K562 (cell line): ENCODE results near the gene DENND1A. TPM values are rescaled to one million over a fixed set of nuclear protein-coding genes. Genes with fewer than 3 reads are reported as not detected.

ENCODE experiments used
- ATAC-seq: fragments of 200-7000 bp; cut with Tn5 transposase; 3 replicates; pipeline ENCODE4 v1.9.1; 2020; ENCODE audit warnings: moderate library complexity
- BruUV-seq: library from RNA; stranded (reverse); fragments of 400-500 nt; replicated peaks from 2 replicates; lab custom pipeline; 2021; lab: Mats Ljungman, UMichigan
- CTCF ChIA-PET: fragments of 300-600 bp; formaldehyde crosslinking; extraction: SDS; loops from one replicate; lab custom pipeline; 2021; ENCODE audit warnings: low intra/inter-chr PET ratio; lab: Yijun Ruan, JAX
- POLR2A ChIA-PET: fragments of 300-600, 350-650 bp; sonication (Branson Sonifier 250); formaldehyde crosslinking; extraction: SDS; loops from one replicate; lab custom pipeline; 2021; ENCODE audit warnings: antibody characterized with exemption, inconsistent platforms; lab: Yijun Ruan, JAX
- DNase-seq, 4 experiments: peaks; one replicate each; pipeline versions ENCODE4 v3.0.0 to v3.0.0-alpha.2; 2011 to 2018; ENCODE audit warnings: low spot score in 3 of 4, mixed read lengths in 3 of 4; ENCODE audit errors: extremely low read depth in 1 of 4
- FAIRE-seq: peaks from 2 replicates; lab custom pipeline; 2011; peaks lifted over from hg19 to GRCh38; lab: Jason Lieb, UNC
- H2AFZ ChIP-seq: 2 replicates; pipeline ENCODE4 v1.6.0; 2011; ENCODE audit warnings: low read depth, low read length, control low read depth, inconsistent platforms
- H3K27ac ChIP-seq: fragments of 200-600 bp; 3 replicates; pipeline ENCODE4 v1.8.0; 2011; ENCODE audit warnings: low read depth, mild to moderate bottlenecking, control low read depth, inconsistent platforms, low read length, moderate library complexity, mixed read lengths; ENCODE audit errors: extremely low read depth
- H3K27me3 ChIP-seq, 2 experiments: fragments of 300-600 bp in 1 of 2; 2 replicates in 1 of 2; 3 replicates in 1 of 2; pipeline versions ENCODE4 v1.6.0 to v1.8.0; 2011; ENCODE audit warnings: inconsistent platforms in 2 of 2, low read length in 2 of 2, mild to moderate bottlenecking in 1 of 2, mixed read lengths in 1 of 2, moderate library complexity in 1 of 2; ENCODE audit not compliant: control insufficient read depth in 2 of 2, insufficient read depth in 2 of 2
- H3K36me3 ChIP-seq: fragments of 300-600 bp; 3 replicates; pipeline ENCODE4 v1.8.0; 2011; ENCODE audit warnings: mild to moderate bottlenecking, low read length, inconsistent platforms; ENCODE audit not compliant: control insufficient read depth, insufficient read depth
- H3K4me1 ChIP-seq, 2 experiments: fragments of 200-600 bp in 1 of 2; replicated peaks in 1 of 2; 2 replicates in 1 of 2; 3 replicates in 1 of 2; pipeline versions ENCODE4 v1.5.1 to v1.8.0; 2011; ENCODE audit warnings: inconsistent platforms in 2 of 2, low read length in 2 of 2, mild to moderate bottlenecking in 1 of 2, mixed read lengths in 1 of 2, moderate library complexity in 1 of 2; ENCODE audit not compliant: control insufficient read depth in 2 of 2, insufficient read depth in 2 of 2
- H3K4me2 ChIP-seq: 2 replicates; pipeline ENCODE4 v1.6.1; 2011; ENCODE audit warnings: low read length, control low read depth, inconsistent platforms, mixed read lengths; ENCODE audit not compliant: insufficient read depth
- H3K4me3 ChIP-seq: fragments of 200-600 bp; sonication (generic), shearing (Covaris generic); 2 replicates; pipeline ENCODE4 v1.5.1; 2016; ENCODE audit warnings: control low read depth, inconsistent platforms
- H3K79me2 ChIP-seq: fragments of 200-600 bp; 3 replicates; pipeline ENCODE4 v1.8.0; 2011; ENCODE audit warnings: low read length, inconsistent platforms; ENCODE audit not compliant: control insufficient read depth, insufficient read depth
- H3K9ac ChIP-seq, 2 experiments: 2 replicates each; pipeline versions ENCODE4 v1.6.0 to v1.6.1; 2011; ENCODE audit warnings: low read depth in 2 of 2, low read length in 2 of 2, control low read depth in 1 of 2, inconsistent platforms in 1 of 2, mild to moderate bottlenecking in 1 of 2, mixed read lengths in 1 of 2; ENCODE audit not compliant: insufficient read depth in 1 of 2
- H3K9me1 ChIP-seq: one replicate; pipeline ENCODE4 v1.6.0; 2011; ENCODE audit warnings: inconsistent platforms, mild to moderate bottlenecking, low read length, moderate library complexity; ENCODE audit not compliant: control insufficient read depth, insufficient read depth
- H3K9me3 ChIP-seq: replicated peaks from 2 replicates; pipeline ENCODE4 v1.5.1; 2011; ENCODE audit warnings: low read depth, low read length, inconsistent platforms; ENCODE audit not compliant: control insufficient read depth, insufficient read depth
- H4K20me1 ChIP-seq: replicated peaks from 2 replicates; pipeline ENCODE4 v1.6.1; 2011; ENCODE audit warnings: low read length, inconsistent platforms, mixed read lengths; ENCODE audit not compliant: control insufficient read depth, insufficient read depth
- CBX3 ChIP-seq, 2 experiments: IDR thresholded peaks; 1 replicate in 1 of 2; 2 replicates in 1 of 2; pipeline ENCODE4 v1.6.1; 2012; ENCODE audit warnings: inconsistent platforms in 2 of 2, low read length in 2 of 2, borderline replicate concordance in 1 of 2, control low read depth in 1 of 2
- ETS2 ChIP-seq: IDR thresholded peaks from 2 replicates; pipeline ENCODE4 v1.6.1; 2016; ENCODE audit warnings: borderline replicate concordance, missing genetic modification characterization, mild to moderate bottlenecking, moderate library complexity, missing compliant biosample characterization; ENCODE audit not compliant: poor library complexity, severe bottlenecking
- EZH2 ChIP-seq: IDR thresholded peaks from 2 replicates; pipeline ENCODE4 v1.6.1; 2012; ENCODE audit warnings: low read depth, mild to moderate bottlenecking, inconsistent platforms, low read length, borderline replicate concordance
- HDAC1 ChIP-seq, 2 experiments: fragments of 450-650 bp; IDR thresholded peaks; 2 replicates each; pipeline ENCODE4 v1.6.1; 2016 to 2017; ENCODE audit warnings: inconsistent platforms in 1 of 2, mild to moderate bottlenecking in 1 of 2, moderate library complexity in 1 of 2
- HDAC8 ChIP-seq: fragments of 450-650 bp; IDR thresholded peaks from 2 replicates; pipeline ENCODE4 v1.6.1; 2016; ENCODE audit warnings: mild to moderate bottlenecking, missing genetic modification characterization, moderate library complexity, missing compliant biosample characterization
- HNRNPH1 ChIP-seq: fragments of 200-400 bp; formaldehyde crosslinking; optimal IDR thresholded peaks from 2 replicates; pipeline ENCODE3; 2017; ENCODE audit warnings: low read depth, mild to moderate bottlenecking, low read length, moderate library complexity
- JUN ChIP-seq, 2 experiments: sonication (generic) in 1 of 2; formaldehyde crosslinking in 1 of 2; IDR thresholded peaks; 2 replicates each; pipeline versions ENCODE4 v1.6.1 to v1.8.0; 2012 to 2022; ENCODE audit warnings: borderline replicate concordance in 2 of 2, mild to moderate bottlenecking in 2 of 2, improper control_type of control experiment in 1 of 2, low read depth in 1 of 2, low read length in 1 of 2, missing genetic modification reagents in 1 of 2
- PPARD ChIP-seq: fragments of 250-450 bp; sonication (Bioruptor Pico); IDR thresholded peaks from 2 replicates; pipeline ENCODE4 v1.8.0; 2022; ENCODE audit warnings: inconsistent platforms, mild to moderate bottlenecking, moderate library complexity
- XRCC5 ChIP-seq: fragments of 200-400 bp; formaldehyde crosslinking; IDR thresholded peaks from 2 replicates; pipeline ENCODE4 v1.6.1; 2017; ENCODE audit warnings: low read depth, mild to moderate bottlenecking, low read length
- ZNF583 ChIP-seq: fragments of 250-450 bp; sonication (Bioruptor Pico); IDR thresholded peaks from 2 replicates; pipeline ENCODE4 v1.4.0; 2020
- WGBS: fragments of 100-300 bp; shearing (Covaris generic); methylation state at CpG from one replicate; pipeline ENCODE4 v1.1.6; 2016; ENCODE audit warnings: low coverage, mixed read lengths; ENCODE audit not compliant: insufficient coverage; ENCODE audit errors: missing lambda C conversion rate; 5-methylcytosine and 5-hydroxymethylcytosine counted together
- in situ Hi-C: fragments of 300-500 bp; cut with MboI; formaldehyde crosslinking; loops from 4 replicates; pipeline ENCODE4 v1.15.0; 2018; ENCODE audit warnings: inconsistent platforms, mixed read lengths
- intact Hi-C: fragments of 100-400 bp; cut with micrococcal nuclease; formaldehyde crosslinking; loops from 2 replicates; pipeline ENCODE4 v1.14.2; 2022
- polyA plus RNA-seq, 8 experiments: library from polyadenylated mRNA; depleted of rRNA in 4 of 8; stranded (reverse) in 5 of 8; unstranded in 3 of 8; fragments of >200 nt; fragmentation: Nextera tagmentation in 2 of 8; fragmentation: Illumina TruSeq in 1 of 8; extraction: Ambion mirVana in 2 of 8; extraction: Trizol in 1 of 8; gene quantifications; 2 replicates each; pipeline versions ENCODE4 v1.2.1 to v1.2.3, GENCODE V29; 2011 to 2014; ENCODE audit warnings: inconsistent platforms in 1 of 8, missing spikeins in 1 of 8
- total RNA-seq, 7 experiments: library from RNA; depleted of rRNA in 6 of 7; stranded (reverse); fragments of >200 nt in 6 of 7; fragmentation: Illumina TruSeq in 2 of 7; extraction: Trizol in 2 of 7; gene quantifications; 2 replicates each; pipeline versions ENCODE4 v1.2.1 to v1.2.3, GENCODE V29; 2011 to 2021; ENCODE audit warnings: low replicate concordance in 1 of 7
- TF ChIP-seq, protein P1 (sequence below): fragments of 250-450 bp; sonication (Bioruptor Pico); IDR thresholded peaks from 2 replicates; pipeline ENCODE4 v1.5.0; 2021
- TF ChIP-seq, protein P2 (sequence below): fragments of 250-450 bp; sonication (Bioruptor Pico); IDR thresholded peaks from 2 replicates; pipeline ENCODE4 v1.8.0; 2021; ENCODE audit warnings: moderate library complexity, mild to moderate bottlenecking, inconsistent platforms
- TF ChIP-seq, protein P3 (sequence below): fragments of 250-450 bp; sonication (Bioruptor Pico); IDR thresholded peaks from 2 replicates; pipeline ENCODE4 v1.5.0; 2020; ENCODE audit warnings: mild to moderate bottlenecking
- TF ChIP-seq, protein P4 (sequence below): IDR thresholded peaks from 2 replicates; pipeline ENCODE4 v1.6.1; 2016; ENCODE audit warnings: missing genetic modification characterization, missing compliant biosample characterization

Gene DENND1A
- total and polyA plus RNA-seq, 9 of the 15 experiments (the other 6 are each of a cell fraction or from before 2014, with no cell fraction given): 7.6 to 29.5 (median 15.7) TPM

DNA sequence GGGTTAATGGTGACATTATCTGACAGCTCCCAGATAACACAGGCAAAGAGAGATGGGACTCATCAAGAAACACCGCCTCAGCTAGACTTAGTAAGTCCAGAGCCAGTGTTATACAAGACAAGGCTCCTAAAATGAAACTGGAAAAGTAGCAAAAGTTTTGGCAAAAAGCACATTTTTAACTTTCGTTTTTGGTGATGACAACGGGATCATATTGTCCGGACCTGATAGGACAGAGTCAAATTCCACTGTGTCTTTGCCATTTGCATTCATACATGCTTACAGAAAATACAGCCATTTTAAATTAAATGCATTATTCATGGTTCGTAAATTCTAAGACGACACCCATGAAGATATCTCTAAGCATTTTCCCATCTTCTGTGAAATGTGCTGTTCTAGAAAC, 421.9 kb downstream of the DENND1A start:
- H3K4me3 ChIP-seq: no peak overlapping the region
- no peak overlapping the region for H3K4me2 ChIP-seq
- ATAC-seq (no peak), FAIRE-seq (no peak), DNase-seq (no peak)
- H3K9me3 ChIP-seq: no peaks in the 10 kb centered on the region
- H3K79me2 ChIP-seq: no peaks in the 10 kb centered on the region
- H3K9ac ChIP-seq: no peak overlapping the region
- intact Hi-C loops (no loop called here), in situ Hi-C loops (no loop called here)
- H2AFZ ChIP-seq: no peak overlapping the region
- no TSS peak for BruUV-seq
- H3K27me3 ChIP-seq: no peaks in the 10 kb centered on the region
- H3K4me1 ChIP-seq: no peaks in the 10 kb centered on the region
- no peaks in the 10 kb centered on the region for H3K36me3 ChIP-seq
- no peaks in the 10 kb centered on the region for H3K9me1 ChIP-seq
- ChIA-PET CTCF (no interaction called here), POLR2A (no interaction called here)
- H4K20me1 ChIP-seq: peaks cover 8% of the 10 kb centered on the region; the same call in 1 of the 2 replicates
- WGBS: 50% methylated on average over 6 of the region's 6 CpGs
- no peak overlapping the region for H3K27ac ChIP-seq
- TF ChIP-seq XRCC5 (no peak), JUN (IDR thresholded peaks at IDR 0.05; ENCODE audit: borderline replicate concordance, low read depth, low read length) (no peak), JUN (CRISPR knock-in tag; IDR thresholded peaks at IDR 0.05; ENCODE audit: borderline replicate concordance) (no peak), CBX3 (IDR thresholded peaks at IDR 0.05; ENCODE audit: borderline replicate concordance in 1 of 2, low read length in 2 of 2) (no peak), HDAC8 (tag) (no peak), ETS2 (tag) (no peak), ZNF583 (no peak), HDAC1 (IDR thresholded peaks at IDR 0.05) (no peak), HNRNPH1 (no peak), EZH2 (no peak), PPARD (no peak)
- TF ChIP-seq, protein P1, sequence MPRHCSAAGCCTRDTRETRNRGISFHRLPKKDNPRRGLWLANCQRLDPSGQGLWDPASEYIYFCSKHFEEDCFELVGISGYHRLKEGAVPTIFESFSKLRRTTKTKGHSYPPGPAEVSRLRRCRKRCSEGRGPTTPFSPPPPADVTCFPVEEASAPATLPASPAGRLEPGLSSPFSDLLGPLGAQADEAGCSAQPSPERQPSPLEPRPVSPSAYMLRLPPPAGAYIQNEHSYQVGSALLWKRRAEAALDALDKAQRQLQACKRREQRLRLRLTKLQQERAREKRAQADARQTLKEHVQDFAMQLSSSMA (CRISPR knock-in tag): no peak
- TF ChIP-seq, protein P2, sequence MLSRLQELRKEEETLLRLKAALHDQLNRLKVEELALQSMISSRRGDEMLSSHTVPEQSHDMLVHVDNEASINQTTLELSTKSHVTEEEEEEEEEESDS (CRISPR knock-in tag): no peak
- TF ChIP-seq, protein P3, sequence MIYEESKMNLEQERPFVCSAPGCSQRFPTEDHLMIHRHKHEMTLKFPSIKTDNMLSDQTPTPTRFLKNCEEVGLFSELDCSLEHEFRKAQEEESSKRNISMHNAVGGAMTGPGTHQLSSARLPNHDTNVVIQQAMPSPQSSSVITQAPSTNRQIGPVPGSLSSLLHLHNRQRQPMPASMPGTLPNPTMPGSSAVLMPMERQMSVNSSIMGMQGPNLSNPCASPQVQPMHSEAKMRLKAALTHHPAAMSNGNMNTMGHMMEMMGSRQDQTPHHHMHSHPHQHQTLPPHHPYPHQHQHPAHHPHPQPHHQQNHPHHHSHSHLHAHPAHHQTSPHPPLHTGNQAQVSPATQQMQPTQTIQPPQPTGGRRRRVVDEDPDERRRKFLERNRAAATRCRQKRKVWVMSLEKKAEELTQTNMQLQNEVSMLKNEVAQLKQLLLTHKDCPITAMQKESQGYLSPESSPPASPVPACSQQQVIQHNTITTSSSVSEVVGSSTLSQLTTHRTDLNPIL: no peak
- TF ChIP-seq, protein P4, sequence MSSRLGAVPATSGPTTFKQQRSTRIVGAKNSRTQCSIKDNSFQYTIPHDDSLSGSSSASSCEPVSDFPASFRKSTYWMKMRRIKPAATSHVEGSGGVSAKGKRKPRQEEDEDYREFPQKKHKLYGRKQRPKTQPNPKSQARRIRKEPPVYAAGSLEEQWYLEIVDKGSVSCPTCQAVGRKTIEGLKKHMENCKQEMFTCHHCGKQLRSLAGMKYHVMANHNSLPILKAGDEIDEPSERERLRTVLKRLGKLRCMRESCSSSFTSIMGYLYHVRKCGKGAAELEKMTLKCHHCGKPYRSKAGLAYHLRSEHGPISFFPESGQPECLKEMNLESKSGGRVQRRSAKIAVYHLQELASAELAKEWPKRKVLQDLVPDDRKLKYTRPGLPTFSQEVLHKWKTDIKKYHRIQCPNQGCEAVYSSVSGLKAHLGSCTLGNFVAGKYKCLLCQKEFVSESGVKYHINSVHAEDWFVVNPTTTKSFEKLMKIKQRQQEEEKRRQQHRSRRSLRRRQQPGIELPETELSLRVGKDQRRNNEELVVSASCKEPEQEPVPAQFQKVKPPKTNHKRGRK (tag): no peak
